ENCODE data around the gene ANKRD13C.
"Not testable (repeated sequence)": the region's sequence is repeated elsewhere in the genome, so short reads cannot be mapped to it uniquely, and the experiment has no call there.

ANKRD13C gene

GRCh38 chr1:70354332-70355110 is at the start of gene ANKRD13C:
ANKRD13C (minus strand) TSS chr1:70354722; CDS start chr1:70354408, 314 bp downstream.
- DNase-seq, result peak; percentile 96

GRCh38 chr1:70403759-70404158 is 49.2 kb upstream of the ANKRD13C start:
- DNase-seq, result no peak

- no peak for DNase-seq
Observed at GRCh38 chr1:70401974-70402373, 47.5 kb upstream of the ANKRD13C start.

- DNase-seq, result no peak
Observed at GRCh38 chr1:70400335-70400734, 45.8 kb upstream of the ANKRD13C start.

GRCh38 chr1:70397013-70397412 is 42.5 kb upstream of the ANKRD13C start:
- DNase-seq, result no peak

DNA sequence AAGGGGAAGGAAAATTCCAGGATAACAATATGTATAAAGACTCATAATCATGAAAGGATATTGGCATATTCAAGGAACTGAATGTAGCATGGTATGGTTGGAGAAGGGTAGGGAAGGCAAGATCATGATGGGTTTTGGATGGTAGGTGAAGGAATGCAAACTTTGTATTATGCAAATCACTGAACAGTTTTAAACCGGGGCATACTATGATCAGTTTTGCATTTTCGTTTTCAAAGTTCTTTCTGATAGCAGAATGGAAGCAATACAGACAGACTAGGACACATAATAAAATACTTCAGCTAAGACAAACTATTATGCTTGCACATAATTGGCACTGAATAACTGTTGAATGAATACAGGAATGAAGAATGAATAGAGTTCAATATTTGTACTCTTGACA is 42.1 kb upstream of the ANKRD13C start:
- DNase-seq, result no peak

GRCh38 chr1:70392626-70393025 is 38.1 kb upstream of the ANKRD13C start:
- no peak for DNase-seq

GRCh38 chr1:70387507-70387906 is 33.0 kb upstream of the ANKRD13C start:
- no peak for DNase-seq

- DNase-seq, result no peak
Observed at GRCh38 chr1:70386121-70386520, 31.6 kb upstream of the ANKRD13C start.

DNA sequence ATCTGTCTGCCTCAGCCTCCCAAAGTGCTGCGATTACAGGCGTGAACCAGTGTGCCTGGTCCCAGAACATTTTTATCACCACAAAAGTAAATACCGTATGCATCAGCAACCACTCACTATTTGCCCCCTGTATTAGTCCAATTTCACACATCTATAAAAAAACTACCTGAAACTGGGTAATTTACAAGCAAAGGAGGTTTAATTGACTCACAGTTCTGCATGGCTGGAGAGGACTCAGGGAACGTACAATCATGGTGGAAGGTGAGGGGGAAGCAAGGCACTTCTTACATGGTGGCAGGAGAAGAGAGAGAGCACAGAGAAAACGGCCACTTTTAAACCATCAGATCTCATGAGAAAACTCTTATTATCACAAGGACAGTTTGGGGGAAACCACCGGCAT is 31.0 kb upstream of the ANKRD13C start:
- no peak for DNase-seq

DNA sequence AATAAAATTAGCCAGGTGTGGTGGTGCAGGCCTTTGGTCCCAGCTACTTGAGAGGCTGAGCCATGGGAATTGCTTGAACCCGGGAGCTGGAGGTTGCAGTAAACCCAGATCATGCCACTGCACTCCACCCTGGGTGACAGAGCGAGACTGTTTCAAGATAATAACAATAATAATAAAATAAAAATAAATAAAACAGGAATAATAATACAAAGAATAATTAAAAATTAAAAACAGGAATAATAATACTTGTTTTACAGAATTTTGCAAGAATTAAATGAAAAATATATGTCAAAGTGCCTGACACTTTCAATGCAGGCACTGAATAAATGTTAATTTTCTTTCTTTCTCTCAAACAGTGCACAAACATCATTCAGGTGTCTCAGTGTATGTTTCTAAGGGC is 30.0 kb upstream of the ANKRD13C start:
- DNase-seq, result no peak

- DNase-seq, result no peak
Observed at GRCh38 chr1:70383483-70383882, 29.0 kb upstream of the ANKRD13C start.

GRCh38 chr1:70382682-70383081 is 28.2 kb upstream of the ANKRD13C start:
- no peak for DNase-seq

DNA sequence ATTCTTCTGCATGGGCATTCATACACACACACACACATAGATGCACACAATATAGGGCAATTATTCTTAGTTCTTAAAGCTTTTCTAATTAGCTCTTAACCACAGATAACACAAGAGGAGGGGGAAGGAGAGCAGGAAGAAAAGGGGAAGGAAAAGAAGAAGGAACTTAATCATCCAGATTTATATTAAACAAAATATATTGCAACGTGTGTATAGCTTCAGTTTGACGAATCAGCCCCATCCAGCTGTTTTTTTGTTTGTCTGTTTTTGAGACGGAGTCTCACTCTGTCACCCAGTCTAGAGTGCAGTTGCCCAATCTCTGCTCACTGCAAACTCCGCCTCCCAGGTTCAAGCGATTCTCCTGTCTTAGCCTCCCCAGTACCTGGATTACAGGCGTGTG is 21.7 kb upstream of the ANKRD13C start:
- DNase-seq, result no peak

GRCh38 chr1:70373580-70373979 is 19.1 kb upstream of the ANKRD13C start:
- not testable (repeated sequence) for DNase-seq

DNA sequence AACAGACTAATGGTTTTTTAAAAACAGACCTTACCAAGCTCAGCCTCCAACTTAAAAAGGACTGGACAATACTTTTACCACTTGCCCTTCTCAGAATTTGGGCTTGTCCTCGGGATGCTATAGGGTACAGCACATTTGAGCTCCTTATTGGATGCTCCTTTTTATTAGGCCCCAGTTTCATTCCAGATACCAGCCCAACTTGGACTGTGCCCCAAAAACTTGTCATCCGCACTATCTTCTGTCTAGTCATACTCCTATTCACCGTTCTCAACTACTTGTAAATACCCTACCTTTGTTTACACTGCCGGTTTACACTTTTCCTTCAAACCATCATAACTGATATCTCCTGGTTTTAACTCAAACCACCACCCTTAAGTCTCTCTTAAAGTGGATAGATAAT is 17.9 kb upstream of the ANKRD13C start:
- no peak for DNase-seq

GRCh38 chr1:70371586-70371985 is 17.1 kb upstream of the ANKRD13C start:
- not testable (repeated sequence) for DNase-seq

GRCh38 chr1:70367397-70367796 is 12.9 kb upstream of the ANKRD13C start:
- DNase-seq, result not testable (repeated sequence)

DNA sequence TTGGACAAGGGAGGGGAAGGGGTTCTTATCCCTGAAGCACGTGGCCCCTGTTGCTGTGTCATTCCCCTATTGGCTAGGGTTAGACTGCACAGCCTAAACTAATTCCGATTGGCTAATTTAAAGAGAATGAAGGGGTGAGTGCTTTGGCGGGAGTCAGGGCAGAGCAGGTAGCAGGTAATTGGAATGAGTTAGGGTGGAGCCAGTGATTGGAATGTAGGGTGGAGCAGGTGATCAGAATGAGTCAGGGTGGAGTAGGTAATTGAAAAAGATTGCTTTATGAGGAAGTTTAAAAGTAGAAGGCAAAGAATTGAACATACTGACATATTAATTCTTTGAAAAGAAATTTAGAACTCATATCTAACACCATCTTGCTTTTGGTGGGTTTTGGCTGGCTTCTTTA is 12.5 kb upstream of the ANKRD13C start:
- DNase-seq, result not testable (repeated sequence)

DNA sequence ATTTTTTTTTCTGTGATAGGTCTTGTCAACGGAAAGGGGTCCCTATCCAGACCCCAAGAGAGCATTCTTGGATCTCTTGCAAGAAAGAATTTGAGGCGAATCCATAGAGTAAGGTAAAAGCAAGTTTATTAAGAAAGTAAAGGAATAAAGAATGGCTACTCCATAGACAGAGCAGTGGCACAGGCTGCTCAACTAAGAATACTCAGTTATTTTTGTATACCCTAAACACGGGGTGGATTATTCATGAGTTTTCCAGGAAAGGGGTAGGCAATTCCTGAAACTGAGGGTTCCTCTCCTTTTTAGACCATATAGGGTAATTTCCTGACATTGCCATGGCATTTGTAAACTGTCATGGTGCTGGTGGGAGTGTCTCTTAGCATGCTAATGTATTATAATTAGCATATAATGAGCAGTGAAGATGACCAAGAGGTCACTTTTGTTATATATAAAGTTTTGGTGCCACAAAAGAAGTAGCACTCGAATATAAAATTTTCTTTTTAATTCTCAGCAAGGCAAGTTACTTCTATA is 12.0 kb upstream of the ANKRD13C start:
- not testable (repeated sequence) for DNase-seq

DNA sequence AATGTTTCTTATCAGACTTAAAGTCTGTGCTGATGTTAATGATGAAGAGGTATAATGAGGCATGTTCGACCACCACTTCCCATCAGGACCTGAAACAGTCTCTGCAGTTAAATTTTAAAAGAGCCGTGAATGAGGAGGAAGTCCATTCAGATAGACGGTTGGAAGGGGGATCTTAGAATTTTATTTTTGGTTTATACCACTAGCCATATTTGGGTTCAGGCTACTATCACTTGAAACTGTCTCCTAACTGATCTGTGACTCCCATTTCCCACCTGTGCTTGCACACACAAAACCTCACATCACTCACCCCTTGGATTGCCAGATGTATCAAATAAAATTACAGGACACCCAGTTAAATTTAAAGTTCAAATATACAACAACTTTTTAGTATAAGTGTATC is 9.9 kb upstream of the ANKRD13C start:
- DNase-seq, result no peak

- no peak for DNase-seq
Observed at GRCh38 chr1:70361727-70362398, 7.3 kb upstream of the ANKRD13C start.

GRCh38 chr1:70360321-70360720 is 5.8 kb upstream of the ANKRD13C start:
- DNase-seq, result no peak

DNA sequence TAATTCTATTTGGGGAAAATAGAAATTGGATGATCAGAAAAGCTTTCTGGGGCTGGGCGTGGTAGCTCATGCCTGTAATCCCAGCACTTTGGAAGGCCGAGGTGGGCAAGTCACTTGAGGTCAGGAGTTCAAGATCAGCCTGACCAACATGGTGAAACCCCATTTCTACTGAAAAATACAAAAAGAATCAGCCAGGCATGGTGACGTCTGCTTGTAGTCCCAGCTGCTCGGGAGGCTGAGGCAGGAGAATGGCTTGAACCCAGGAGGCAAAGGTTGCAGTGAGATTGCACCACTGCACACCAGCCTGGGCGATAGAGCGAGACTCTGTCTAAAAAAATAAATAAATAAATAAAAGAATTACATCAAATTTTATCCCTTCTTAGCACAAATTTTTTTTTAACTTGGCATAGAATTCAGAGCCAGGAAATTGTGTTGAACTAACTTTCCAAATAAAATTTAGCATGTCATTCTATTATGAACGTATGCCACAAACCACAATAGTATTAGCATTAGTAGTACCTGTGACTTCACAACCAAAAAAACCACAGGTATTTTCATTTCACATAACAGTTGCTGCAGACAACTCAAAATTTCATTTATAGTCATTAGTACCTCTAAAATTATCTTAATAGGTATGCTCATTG is 4.5 kb upstream of the ANKRD13C start:
- no peak for DNase-seq

Measured in NCI-H1694 treated with DMSO at 0.1 percent for 48 hours (cell line).